H1 (cell line): ENCODE results near the gene ZNF433.

Experiments
- CBX8 ChIP-seq: fragments of 300-800, 300-1000 bp; sonication (generic); IDR thresholded peaks from 2 replicates; pipeline ENCODE4 v1.7.1; 2016; ENCODE audit warnings: low read depth, low read length, borderline replicate concordance
- CTBP2 ChIP-seq: IDR thresholded peaks from 2 replicates; pipeline ENCODE4 v1.7.0; 2011; ENCODE audit warnings: borderline replicate concordance, mild to moderate bottlenecking, moderate library complexity, mixed read lengths, low read length; ENCODE audit not compliant: insufficient read depth, insufficient read length
- CTCF ChIP-seq, 3 experiments: IDR thresholded peaks; 1 replicate in 2 of 3; 2 replicates in 1 of 3; pipeline versions ENCODE4 v1.5.1 to v1.6.1; 2011; ENCODE audit warnings: low read length in 3 of 3, mild to moderate bottlenecking in 3 of 3, inconsistent platforms in 2 of 3, low read depth in 1 of 3, moderate library complexity in 1 of 3; ENCODE audit not compliant: insufficient read depth in 1 of 3; ENCODE audit errors: control extremely low read depth in 1 of 3
- EZH2 ChIP-seq: fragments of 200-600 bp; sonication (generic); IDR thresholded peaks from 2 replicates; pipeline ENCODE4 v1.7.1; 2012; ENCODE audit warnings: low read depth, mild to moderate bottlenecking, moderate library complexity, low read length, inconsistent platforms; ENCODE audit not compliant: severe bottlenecking
- FOSL1 ChIP-seq: IDR thresholded peaks from 2 replicates; pipeline ENCODE4 v1.6.1; 2011; ENCODE audit warnings: mild to moderate bottlenecking, low read depth, low read length, moderate library complexity; ENCODE audit not compliant: insufficient read depth
- HDAC2 ChIP-seq, 2 experiments: fragments of 300-600 bp in 1 of 2; sonication (generic) in 1 of 2; IDR thresholded peaks; 2 replicates each; pipeline ENCODE4 v1.6.1; 2011 to 2012; ENCODE audit warnings: low read depth in 2 of 2, low read length in 2 of 2, mild to moderate bottlenecking in 2 of 2, moderate library complexity in 2 of 2, borderline replicate concordance in 1 of 2, inconsistent platforms in 1 of 2
- HDAC6 ChIP-seq: IDR thresholded peaks from one replicate; pipeline ENCODE4 v1.7.1; 2012; ENCODE audit warnings: low read depth, mild to moderate bottlenecking, inconsistent platforms, low read length, moderate library complexity
- SIN3A ChIP-seq, 2 experiments: IDR thresholded peaks in 1 of 2; conservative IDR thresholded peaks in 1 of 2; 2 replicates each; pipeline ENCODE4 v1.6.1; 2011 to 2012; ENCODE audit warnings: low read length in 2 of 2, improper control_type of control experiment in 1 of 2, low read depth in 1 of 2, mild to moderate bottlenecking in 1 of 2
- SIX5 ChIP-seq: IDR thresholded peaks from 2 replicates; pipeline ENCODE4 v1.6.1; 2011; ENCODE audit warnings: mild to moderate bottlenecking, low read depth, low read length
- SP2 ChIP-seq: IDR thresholded peaks from 2 replicates; pipeline ENCODE4 v1.6.1; 2012; ENCODE audit warnings: mild to moderate bottlenecking, low read length, inconsistent platforms

DNA sequence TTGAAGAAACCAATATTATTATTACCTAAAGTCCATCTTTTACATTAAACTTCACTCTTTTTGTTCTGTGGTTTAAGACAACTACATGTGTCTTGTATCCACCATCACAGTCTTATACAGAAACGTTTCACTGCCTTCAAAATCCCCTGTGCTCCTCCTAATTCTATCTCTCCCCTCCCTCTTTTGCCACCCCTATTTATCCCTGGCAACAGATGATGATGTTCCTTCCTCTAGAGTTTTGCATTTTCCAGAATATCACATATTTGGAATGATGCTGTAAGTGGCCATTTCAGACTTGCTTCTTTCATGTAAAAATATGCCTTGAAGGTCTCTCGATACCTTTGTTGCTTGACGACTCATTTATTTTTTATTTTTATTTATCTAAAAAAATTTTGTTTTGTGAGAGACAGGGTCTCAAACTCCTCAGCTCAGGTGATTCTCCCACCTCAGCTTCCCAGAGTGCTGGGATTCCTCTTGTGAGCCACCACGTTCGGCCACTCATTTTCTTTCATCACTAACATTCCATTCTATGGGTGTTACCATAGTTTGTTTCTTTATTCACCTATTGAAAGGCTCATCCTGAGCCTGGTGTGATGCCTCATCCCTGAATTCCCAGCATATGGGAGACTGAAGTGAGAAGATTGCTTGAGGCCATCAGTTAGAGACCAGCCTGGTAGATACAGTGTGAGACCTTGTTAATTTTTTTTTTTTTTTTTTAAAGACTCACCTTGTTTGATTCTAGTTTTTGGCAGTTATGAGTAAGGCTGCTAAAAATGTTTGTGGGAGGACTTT, 62.3 kb downstream of the ZNF433 start:
- TF ChIP-seq HDAC2 (IDR thresholded peaks at IDR 0.05; ENCODE audit: borderline replicate concordance in 1 of 2, low read depth in 2 of 2, low read length in 2 of 2) (no peak), CTCF (IDR thresholded peaks at IDR 0.05; ENCODE audit: control extremely low read depth in 1 of 3, insufficient read depth in 1 of 3, low read depth in 1 of 3, low read length in 3 of 3) (no peak), SIN3A (conservative IDR thresholded peaks at IDR 0.05 in 1 of 2, IDR thresholded peaks at IDR 0.05 in 1 of 2; ENCODE audit: low read depth in 1 of 2, low read length in 2 of 2) (no peak), FOSL1 (no peak), SIX5 (no peak), SP2 (no peak), CBX8 (no peak), HDAC6 (no peak), EZH2 (no peak), CTBP2 (no peak)
